Fibroblast of upper back skin (primary cell): ENCODE data around the gene ALDH16A1.

Source experiments
- DNase-seq: peaks from one replicate; pipeline ENCODE4 v3.0.0-alpha.2; 2013

Gene ALDH16A1

GRCh38 chr19:49425178-49425577, 27.8 kb upstream of the ALDH16A1 start, which contains the start of gene GFY:
Gene GFY, plus strand, starts transcription at chr19:49425388. Its CDS starts 1,043 bp downstream, at chr19:49426431.
- no peak for DNase-seq

- no peak for DNase-seq
Measured at GRCh38 chr19:49425922-49426592, 27.0 kb upstream of the ALDH16A1 start.

- DNase-seq = no peak
Measured at GRCh38 chr19:49427339-49427738, 25.7 kb upstream of the ALDH16A1 start.

- DNase-seq = no peak
Measured at GRCh38 chr19:49427855-49428546, 25.0 kb upstream of the ALDH16A1 start.

- DNase-seq = no peak
Measured at GRCh38 chr19:49428547-49429451, 24.2 kb upstream of the ALDH16A1 start.

- no peak for DNase-seq
Measured at GRCh38 chr19:49430172-49430677, 22.8 kb upstream of the ALDH16A1 start.

GRCh38 chr19:49430678-49431329, 22.2 kb upstream of the ALDH16A1 start:
- DNase-seq = no peak

- no peak for DNase-seq
Measured at GRCh38 chr19:49431330-49431749, 21.7 kb upstream of the ALDH16A1 start.

GRCh38 chr19:49432141-49433073, 20.6 kb upstream of the ALDH16A1 start:
- no peak for DNase-seq

GRCh38 chr19:49433240-49433901, 19.7 kb upstream of the ALDH16A1 start:
- no peak for DNase-seq

- no peak for DNase-seq
Measured at GRCh38 chr19:49434907-49435583, 18.0 kb upstream of the ALDH16A1 start.

GRCh38 chr19:49435670-49436069, 17.4 kb upstream of the ALDH16A1 start:
- DNase-seq = no peak

GRCh38 chr19:49436381-49437017, 16.5 kb upstream of the ALDH16A1 start:
- DNase-seq = no peak

GRCh38 chr19:49437231-49437630, 15.8 kb upstream of the ALDH16A1 start:
- no peak for DNase-seq

GRCh38 chr19:49438261-49438660, 14.8 kb upstream of the ALDH16A1 start:
- no peak for DNase-seq

- DNase-seq = no peak
Measured at GRCh38 chr19:49439836-49440235, 13.2 kb upstream of the ALDH16A1 start.

GRCh38 chr19:49440439-49441209, 12.4 kb upstream of the ALDH16A1 start:
- no peak for DNase-seq

GRCh38 chr19:49441210-49441959, 11.6 kb upstream of the ALDH16A1 start, which contains the start of gene SLC17A7:
Gene SLC17A7, minus strand, starts transcription at chr19:49441527. Its CDS starts 148 bp downstream, at chr19:49441379.
- DNase-seq = no peak
